ENCODE results near the gene ZIK1.

ZIK1 gene

GRCh38 chr19:57611113-57611512 is 27.2 kb downstream of the ZIK1 start:
- DNase-seq (ENCODE audit: low read depth) = no peak

- peak; percentile 71 for DNase-seq (ENCODE audit: low read depth)
These were observed 30.2 kb downstream of the ZIK1 start, which contains the start of gene ZNF134 for GRCh38 chr19:57613941-57614743. Gene ZNF134 (plus strand): TSS chr19:57614242. CDS start chr19:57619469, 5,227 bp downstream.

DNA sequence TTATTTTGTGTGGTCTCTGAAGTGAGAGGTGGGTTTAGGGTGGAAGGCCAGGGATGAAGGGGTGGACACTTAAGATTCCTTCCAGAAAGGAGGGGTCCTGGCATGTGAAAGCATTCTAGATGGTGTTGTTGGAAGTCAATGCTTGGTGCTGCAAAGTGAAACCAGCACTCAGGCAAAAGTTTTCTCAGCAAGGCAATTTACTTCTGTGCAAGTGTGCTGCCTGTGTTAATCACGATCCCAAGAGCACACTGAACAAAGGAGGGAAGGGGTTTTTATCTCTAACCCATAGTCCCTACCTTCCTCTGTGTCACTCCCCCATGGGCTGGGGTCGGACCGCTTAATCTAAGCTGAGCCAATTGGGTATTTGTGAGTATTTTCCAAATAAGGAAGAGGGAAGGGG is 31.4 kb downstream of the ZIK1 start:
- DNase-seq (ENCODE audit: low read depth) = no peak

- no peak for DNase-seq (ENCODE audit: low read depth)
These were observed 36.9 kb downstream of the ZIK1 start for GRCh38 chr19:57620673-57621348.

GRCh38 chr19:57623091-57623490 is 39.1 kb downstream of the ZIK1 start:
- no peak for DNase-seq (ENCODE audit: low read depth)

GRCh38 chr19:57632987-57633831 is 49.3 kb downstream of the ZIK1 start, which contains the start of gene ZNF211:
Gene ZNF211 (plus strand): TSS chr19:57633168. CDS start chr19:57633347, 179 bp downstream.
- DNase-seq (ENCODE audit: low read depth) = peak; percentile 75

DNA sequence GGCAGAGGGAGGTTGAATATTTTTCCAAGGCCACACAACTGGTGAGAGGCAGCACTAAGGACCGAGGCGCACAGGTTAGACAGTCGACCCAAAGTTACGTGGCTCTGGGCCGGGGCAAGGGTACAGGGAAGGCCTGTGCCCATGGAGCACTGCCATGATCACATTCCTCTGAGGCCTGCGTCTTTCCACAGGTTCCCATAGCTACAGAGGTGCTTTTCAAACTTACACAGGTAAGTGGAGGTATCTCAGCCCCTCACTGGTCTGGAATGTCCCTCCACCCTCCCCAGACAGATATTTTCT is 49.8 kb downstream of the ZIK1 start:
- DNase-seq (ENCODE audit: low read depth) = no peak

- DNase-seq (ENCODE audit: low read depth) = no peak
These were observed 53.4 kb downstream of the ZIK1 start for GRCh38 chr19:57637379-57637778.

DNA sequence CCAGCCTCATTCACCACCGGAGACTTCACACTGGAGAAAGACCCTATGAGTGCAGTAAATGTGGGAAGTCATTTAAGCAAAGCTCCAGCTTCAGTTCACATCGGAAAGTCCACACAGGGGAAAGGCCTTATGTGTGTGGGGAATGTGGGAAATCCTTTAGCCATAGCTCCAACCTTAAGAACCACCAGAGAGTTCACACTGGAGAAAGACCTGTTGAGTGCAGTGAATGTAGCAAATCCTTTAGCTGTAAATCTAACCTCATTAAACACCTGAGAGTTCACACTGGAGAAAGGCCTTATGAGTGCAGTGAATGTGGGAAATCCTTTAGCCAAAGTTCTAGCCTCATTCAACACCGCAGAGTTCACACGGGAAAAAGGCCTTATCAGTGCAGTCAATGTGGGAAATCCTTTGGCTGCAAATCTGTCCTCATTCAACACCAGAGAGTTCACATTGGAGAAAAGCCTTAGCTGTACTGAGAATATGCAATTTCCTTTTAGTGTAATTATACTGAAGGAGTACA is 57.8 kb downstream of the ZIK1 start:
- DNase-seq (ENCODE audit: low read depth) = no peak

DNA sequence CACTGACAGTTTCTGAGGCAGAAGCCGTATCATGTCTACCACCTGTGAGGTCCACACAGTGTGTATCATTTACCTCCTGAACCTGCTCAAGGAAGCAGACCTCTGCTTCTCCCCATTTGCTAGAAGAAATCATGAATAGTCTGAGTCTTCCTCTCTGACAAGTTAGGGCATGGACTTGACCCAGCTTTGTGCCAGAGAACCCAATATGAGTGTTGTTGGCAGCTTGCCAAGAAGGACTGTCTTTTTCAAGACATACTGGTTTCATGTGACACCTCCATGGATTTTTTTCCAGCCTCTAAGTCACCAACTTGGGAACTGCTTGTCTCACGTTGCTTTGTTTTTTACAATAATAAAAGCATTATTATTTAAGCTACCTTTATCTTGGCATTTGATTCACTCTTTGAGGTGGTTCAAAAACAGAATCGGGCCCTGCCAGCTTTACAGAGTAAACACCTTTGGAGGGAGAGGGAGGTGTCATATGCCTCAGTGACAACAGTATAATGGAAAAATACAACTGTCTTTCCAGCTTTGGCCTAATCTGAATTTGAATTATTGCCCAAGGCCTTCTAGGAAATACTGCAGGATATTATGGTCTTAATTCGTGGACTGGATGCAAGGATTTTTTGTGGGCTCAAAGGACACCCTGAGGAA is 58.6 kb downstream of the ZIK1 start:
- DNase-seq (ENCODE audit: low read depth) = no peak
